Right ventricle myocardium inferior (tissue), 1 donor: ENCODE results near the gene SVIL. TPM values are rescaled to one million over a fixed set of nuclear protein-coding genes. Genes with fewer than 3 reads are reported as not detected.

Source experiments
- ATAC-seq: fragments of 200-7000 bp; cut with Tn5 transposase; one replicate; pipeline ENCODE4 v1.9.1; 2020; ENCODE audit warnings: mild to moderate bottlenecking, moderate library complexity
- DNase-seq: peaks from one replicate; pipeline ENCODE4 v3.0.0; 2021; ENCODE audit errors: missing footprints
- intact Hi-C: fragments of 100-400 bp; cut with DNase I; formaldehyde crosslinking; loops from one replicate; pipeline ENCODE4 v1.11.0; 2022
- total RNA-seq: library from RNA; stranded (reverse); fragmentation: NEBNext Ultra II Directional; extraction: Animal tissue kit (Norgen Biotek cat#: 25700); gene quantifications from one replicate; pipeline ENCODE4 v1.2.1, GENCODE V29; 2021
- donor health status: DM: no; HTN: yes; CAD: no; lungs with severe emphysema.

The SVIL gene
- total RNA-seq, 1 donor from 2014 or later: 327 TPM

DNA sequence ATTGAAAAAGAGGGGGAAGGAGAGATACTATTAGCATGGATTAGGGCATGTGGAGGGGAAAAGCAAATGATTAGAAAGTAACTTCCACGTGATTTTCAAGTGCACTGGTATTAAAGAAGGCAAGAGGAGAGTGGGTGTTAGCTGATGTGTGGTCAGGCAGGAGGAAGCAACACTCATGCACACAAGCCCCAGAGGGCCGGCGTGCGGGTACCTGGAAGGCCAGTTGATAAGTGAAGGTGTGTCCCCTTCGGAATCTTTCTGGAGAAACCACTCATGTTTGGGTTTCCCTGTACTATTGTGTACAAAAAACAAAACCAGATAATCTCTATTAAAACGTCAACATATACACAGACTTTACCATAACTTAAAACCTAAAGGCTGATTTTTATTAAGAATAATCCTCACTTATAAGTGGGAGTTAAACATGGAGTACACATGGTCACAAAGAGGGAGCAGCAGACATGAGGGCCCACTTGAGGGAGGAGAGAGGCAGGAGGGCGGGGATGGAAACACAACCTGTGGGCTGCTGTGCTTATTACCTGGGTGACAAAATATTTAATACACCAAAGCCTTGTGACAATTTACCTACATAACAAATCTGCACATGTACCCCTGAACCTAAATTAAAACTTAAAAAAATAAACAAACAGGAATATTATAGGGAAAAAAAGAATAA, 98.9 kb downstream of the SVIL start:
- ATAC-seq (peak; percentile 25), DNase-seq (no peak)
- intact Hi-C loops: loop anchor here (5.0 to 10.0 kb wide), 2 partner anchors 201 to 319 kb away; no protein-coding TSS in a partner anchor

DNA sequence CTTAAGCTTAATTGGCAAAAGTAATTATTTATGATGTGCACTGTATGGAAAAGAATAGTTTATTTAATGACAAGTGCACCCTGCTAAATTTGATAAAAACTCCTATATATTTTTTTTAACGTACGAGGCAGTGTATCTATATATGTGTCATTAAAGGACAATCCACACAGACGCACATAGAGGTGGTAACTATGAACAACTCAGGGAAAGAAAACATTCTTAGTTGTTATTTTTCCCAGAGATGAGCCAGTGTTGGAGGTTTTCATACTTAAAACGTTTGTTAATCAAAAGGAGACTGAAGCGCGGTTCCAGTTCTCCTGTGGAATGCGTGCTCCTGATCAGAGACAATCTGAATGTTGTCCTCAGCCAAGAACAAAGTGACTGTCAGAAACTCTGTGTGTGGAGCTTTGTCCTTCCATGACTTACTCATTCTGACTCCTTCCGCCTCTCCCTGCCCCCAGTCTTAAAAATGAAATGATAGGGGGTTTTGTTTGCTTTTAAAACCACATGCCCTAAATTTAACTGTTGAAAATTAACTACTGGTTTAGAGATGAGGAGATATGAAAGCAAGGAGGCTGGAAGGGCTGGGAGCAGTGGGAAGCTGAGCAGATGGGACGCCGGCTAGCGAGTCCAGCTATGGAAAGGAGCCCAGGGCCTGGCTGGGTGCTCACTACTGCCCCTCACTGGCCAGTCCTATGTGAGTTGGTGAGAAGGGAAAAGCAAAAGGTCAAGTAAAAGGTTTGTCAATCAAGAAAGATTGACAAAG, 99.6 kb downstream of the SVIL start:
- intact Hi-C loops: loop anchor here (5.0 to 10.0 kb wide), 2 partner anchors 202 to 320 kb away; no protein-coding TSS in a partner anchor
- ATAC-seq (peak; percentile 77), DNase-seq (no peak)

DNA sequence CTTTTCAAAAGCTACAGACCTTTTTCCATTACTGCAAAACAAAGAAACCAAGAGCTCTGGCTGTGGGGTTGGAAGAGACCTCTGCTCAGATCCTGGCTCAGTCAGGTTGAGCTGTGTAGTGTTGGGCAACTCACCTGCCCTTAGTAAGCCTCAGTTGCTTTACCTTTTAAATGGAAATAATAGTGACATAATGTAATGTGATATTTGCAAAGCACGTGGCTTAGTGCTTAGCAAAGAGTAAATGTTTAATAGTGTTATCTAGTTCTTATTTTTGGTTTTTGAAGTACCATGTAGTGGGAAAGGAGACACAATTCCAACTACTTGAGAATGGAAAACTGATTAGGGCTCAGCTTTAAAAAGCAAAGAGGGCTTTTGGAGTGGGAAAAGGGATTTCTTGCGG, 100.2 kb downstream of the SVIL start:
- no peak for DNase-seq
- intact Hi-C loops: loop anchor here (10.0 kb wide), 1 partner anchor 320 kb away; no protein-coding TSS in a partner anchor
- ATAC-seq: peak; percentile 26

DNA sequence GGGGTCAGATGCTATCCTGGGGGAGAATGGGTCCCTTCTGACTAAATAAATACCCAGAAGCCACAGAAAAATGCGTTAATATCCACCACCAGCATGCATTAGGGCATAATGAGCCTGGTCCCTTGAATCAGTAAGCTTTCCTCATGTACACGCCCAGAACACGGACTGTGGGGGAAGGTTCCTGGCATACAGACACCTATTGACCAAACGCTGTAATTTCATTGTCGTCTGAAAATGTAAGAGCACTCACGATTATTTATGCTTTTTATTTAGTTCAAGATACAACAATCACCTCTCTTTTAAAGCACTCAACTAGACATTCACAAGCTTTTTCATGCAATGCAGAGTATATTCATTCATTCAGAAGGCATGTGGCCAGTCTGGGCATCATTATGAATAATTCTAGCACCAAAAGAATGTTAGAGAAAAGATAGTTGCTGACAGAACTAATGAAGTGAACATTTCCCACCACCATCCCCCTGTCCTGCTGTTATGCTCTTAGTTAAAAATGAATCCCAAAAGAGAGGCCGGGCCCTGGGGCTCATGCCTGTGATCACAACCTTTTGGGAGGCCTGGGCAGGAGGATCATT, 101.0 kb downstream of the SVIL start:
- no peak for DNase-seq
- ATAC-seq: no peak
- intact Hi-C loops: loop anchor here (10.0 kb wide), 1 partner anchor 321 kb away; no protein-coding TSS in a partner anchor

DNA sequence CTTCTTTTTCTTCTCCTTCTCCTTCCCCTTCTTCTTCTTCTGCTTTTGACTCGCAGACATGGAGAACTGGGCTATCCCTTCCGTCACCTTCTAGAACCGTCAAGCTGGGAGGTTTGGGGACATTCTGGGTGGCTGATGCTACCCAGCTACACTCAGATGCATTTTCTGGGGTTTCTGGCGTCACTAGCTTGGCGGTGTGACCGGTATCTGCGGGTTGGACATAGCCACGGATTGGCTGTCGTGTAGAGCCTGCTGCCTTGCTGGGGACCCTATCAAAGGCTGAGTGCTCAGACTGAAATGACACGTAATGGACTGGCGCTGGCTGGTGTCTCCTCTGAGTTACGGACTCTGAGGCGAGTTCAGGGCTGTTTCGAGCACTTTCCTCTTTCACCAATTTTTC, 101.7 kb downstream of the SVIL start:
- no peak for ATAC-seq
- intact Hi-C loops: loop anchor here (10.0 kb wide), 1 partner anchor 322 kb away; no protein-coding TSS in a partner anchor
- DNase-seq: no peak

DNA sequence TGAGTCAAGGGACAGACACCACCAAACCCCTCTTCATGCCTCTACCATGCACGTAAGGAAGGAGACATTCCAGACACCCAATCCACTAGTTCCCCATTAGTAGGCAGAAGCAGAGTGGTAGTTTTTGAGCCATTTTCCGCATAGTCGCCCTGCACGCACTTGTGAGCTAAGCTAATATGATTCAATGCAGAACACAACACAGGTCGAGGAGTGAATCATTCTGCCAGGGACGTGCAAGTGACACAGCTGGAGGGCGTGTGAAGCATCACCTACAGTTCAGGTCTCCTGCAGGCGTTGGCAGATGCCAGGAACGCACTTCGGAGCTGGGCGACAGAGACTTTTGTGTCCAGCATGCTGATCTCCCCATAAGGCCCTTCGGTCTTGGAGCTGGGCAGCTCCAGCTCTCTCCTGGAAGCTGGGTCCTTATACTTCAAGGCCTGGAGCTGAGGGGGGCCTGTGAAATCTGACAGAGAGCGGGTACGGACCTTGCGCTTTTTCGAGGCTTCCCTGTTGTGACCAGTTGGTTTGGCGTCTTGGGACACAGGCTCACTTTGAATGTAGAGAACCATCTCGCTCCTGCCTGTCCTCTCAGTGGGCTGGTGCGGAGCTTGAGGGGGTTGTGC, 102.4 kb downstream of the SVIL start:
- DNase-seq: no peak
- intact Hi-C loops: loop anchor here (10.0 kb wide), 1 partner anchor 322 kb away; no protein-coding TSS in a partner anchor
- no peak for ATAC-seq

DNA sequence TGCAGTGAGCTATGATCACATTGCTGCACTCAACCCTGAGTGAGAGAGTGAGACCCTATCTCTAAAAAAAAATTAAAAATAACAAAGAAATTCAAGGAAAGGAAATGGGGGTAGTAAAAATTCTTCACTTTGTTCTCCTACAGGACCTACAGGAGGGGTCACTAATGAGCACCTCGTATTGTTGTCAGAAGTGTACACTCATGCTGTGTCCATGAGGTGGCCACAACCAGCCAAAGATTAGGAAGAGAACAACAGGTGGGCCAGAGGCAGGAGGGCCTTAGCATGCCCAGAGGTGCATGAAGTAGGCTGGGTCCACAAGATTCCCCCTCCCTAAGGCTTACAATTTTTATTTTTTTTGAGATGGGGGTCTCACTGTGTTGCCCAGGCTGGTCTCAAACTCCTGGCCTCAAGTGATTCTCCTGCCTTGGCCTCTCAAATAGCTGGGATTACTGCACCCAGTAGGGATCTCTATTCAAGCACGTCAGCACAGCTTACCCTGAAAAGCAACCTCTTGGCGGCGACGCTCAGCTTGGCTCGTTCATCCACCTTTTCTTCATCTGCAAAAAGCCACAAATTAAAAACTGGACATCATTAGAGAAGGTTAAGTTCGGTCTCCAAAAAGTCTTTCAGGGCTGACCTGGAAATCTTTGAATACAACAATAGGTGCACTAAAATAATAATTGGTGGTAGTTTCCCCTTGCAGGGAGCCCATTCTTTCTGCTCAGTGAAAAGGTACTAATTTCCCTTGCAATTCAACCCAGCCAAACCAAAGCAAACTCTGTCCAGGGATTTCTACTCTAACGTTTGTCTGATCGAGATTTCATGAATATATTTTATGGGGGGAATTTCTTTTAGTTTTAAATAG, 104.4 kb downstream of the SVIL start:
- intact Hi-C loops: loop anchor here (10.0 kb wide), 1 partner anchor 324 kb away; no protein-coding TSS in a partner anchor
- ATAC-seq: no peak
- DNase-seq: no peak

DNA sequence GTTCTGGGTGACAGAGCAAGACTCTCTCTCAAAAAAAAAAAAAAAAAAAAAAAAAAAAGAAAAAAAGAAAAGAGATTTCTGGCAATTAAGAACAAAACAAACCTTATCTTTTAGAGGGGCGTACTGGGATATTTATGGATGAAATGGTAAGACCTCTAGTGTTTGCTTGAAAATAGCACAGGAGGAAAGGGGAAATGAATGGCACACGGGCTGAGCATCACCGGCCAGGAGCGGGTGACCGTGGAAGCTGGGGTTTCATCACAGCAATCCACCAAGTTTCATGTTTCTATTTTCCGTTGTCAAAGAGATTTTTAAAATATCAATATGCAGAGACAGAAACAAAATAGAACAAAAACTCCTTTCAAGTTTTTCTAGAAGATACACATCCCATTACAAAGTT, 105.6 kb downstream of the SVIL start:
- DNase-seq (no peak), ATAC-seq (no peak)
- intact Hi-C loops: no loop called here

DNA sequence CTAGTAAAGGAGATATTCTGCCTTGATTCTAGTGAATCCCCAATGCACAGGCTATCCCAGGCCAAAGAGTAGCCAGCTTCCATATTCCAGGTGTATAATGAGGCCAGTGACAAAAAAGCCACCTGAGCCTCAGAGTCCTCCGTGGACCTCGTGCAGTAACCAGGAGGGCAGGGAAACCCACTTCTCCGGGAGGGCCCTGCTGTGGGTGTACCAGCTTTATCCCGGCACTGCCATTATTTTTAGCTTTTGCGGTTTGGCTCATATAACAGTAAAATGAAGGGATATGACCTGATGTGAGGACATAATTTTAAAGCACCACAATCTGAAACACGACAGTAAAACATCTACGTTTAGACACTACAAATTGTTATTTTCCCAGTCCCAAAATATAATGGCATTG, 109.0 kb downstream of the SVIL start:
- no peak for DNase-seq
- no peak for ATAC-seq
- intact Hi-C loops: no loop called here

DNA sequence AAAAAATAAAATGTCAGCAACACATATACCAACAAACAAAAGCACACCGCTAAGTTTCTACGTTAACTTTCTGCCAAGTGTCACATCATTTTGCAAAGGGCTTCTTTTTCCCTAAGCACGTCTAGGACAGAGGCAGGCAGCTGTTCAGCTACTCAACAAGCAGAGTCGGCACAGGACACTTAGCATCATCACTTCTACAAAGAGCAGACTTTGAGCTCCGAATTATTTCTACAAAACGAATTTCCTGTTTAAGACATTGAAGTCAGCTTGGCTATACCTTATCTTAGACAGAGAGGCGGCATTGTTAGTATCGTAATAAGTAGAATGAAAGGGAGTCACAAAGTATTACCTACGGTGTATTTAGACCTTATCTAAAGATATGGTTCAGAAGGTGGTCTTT, 110.1 kb downstream of the SVIL start:
- ATAC-seq (no peak), DNase-seq (no peak)
- intact Hi-C loops: no loop called here

DNA sequence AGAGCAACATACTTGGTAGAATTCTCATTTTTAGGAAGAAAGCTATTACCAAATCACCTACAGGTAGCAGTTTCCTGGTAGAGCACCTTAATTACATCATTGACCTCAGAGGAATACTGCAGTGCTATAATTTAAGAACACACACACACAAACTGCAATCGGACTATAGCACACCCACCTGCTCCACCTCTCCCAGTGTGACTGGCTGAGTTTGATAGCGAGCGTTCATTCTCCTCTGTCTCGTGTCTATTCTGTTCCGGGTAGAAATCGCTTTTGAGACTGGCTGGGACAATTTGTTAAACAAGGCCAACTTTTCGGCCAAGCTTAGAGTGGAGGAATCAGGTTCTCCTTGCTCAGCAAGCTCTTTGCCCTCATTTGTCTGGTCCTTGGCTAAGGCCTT, 110.5 kb downstream of the SVIL start:
- intact Hi-C loops: no loop called here
- no peak for DNase-seq
- ATAC-seq: no peak

DNA sequence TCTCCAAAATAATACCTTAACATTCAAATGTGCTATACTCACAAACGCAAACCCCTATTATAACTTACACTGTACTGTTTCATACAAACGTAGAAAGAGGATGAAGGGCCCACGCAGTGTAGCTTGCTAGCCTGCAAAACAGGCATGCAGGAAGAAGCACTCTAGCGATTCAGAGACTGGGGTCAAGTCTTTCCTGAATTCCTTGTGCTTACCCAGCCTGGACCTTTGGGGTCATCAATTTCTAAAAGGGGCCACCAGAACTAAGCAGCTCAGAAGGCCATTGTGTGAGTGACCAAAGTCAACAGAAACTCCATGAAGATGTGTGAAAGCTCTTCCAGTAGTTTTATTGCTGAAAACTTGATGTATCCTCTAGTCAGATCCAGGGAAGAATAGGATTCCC, 111.9 kb downstream of the SVIL start:
- DNase-seq: no peak
- intact Hi-C loops: no loop called here

DNA sequence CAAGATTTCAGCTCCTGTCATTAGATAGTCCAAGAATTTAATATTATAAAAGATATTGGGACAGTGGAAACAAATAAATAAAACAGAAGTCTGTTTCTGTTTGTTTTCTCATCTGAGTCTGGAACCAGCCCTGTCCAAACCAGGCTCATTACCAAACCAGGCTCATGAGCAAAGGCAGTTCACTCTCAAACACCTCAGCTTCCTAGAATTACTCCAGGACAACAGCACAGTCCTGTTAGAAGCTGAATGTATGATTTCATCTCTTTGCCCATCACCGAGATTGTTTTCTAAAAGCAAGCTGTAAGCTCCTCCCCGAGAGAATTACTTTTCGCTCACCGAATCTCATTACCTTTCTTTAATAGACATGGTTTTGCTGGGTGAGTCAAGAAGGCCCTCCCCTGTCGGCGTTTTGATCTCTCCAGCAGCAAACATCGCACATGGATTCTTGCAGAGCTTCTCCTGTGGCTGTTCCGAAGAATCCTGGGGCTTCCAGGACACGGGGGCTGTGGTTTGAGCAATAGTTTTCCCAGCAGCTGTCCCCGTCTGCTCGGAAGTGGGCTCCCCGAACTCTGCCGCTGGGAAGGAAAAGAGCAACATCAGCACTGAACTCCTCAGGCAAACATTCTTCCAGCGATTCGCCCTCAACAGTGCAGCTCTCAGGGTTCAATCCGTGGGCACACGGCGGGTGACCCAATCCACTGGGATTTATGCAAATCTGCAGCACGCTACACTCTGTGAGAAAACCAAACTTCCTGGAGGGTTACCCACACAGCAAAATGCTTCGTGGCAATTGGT, 112.5 kb downstream of the SVIL start:
- ATAC-seq (no peak), DNase-seq (no peak)
- intact Hi-C loops: no loop called here

More for the DNA sequence above, 111.9 kb downstream of the SVIL start:
- ATAC-seq: no peak

DNA sequence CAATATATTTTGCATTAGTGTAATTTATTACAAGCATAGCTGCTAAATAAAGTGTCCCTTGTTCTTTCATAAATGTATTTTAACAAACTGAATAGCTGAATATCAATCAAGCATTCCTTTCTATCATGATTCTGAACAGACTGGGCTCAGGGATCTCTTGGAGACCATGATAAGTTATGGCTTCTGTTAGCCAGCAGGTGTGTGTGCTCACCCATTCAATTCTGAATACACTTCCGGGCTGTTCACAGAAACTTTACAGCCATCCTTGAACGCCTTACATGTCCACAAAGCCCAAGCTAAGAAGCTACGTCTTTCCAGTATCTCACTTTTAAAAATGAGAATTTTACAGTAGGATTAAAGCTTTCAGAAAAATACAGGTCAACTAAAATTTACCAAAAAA, 115.1 kb downstream of the SVIL start:
- ATAC-seq: no peak
- intact Hi-C loops: loop anchor here (5.0 kb wide), 2 partner anchors 73 to 113 kb away; partner anchors contain the start of gene SVIL
- DNase-seq: no peak

DNA sequence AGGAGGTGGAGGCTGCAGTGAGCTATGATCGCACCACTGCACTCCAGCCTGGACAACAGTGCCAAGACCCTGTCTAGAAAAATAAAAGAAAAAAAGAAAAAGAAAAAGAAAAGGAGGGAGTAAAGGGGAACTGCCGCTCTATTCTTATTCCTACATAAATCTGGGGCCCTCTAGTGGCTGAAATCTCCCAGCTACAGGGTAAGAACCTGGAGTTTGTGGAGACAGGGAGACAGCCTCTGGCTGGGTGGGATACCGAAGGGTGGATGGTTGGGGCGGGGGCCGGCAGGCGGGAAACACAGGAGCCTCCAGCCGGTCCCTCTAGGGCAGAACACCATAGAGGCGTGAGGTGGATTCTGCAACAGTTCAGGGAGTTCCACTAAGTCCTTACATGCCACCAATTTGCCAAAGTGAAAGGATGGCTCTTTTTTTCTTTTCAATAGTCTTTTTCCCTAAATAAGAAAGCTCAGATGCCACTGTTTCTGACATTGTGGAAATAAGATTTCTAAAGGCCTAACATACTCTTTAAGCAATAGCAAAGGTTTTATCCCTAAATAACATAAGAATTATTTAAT, 117.3 kb downstream of the SVIL start:
- DNase-seq: no peak
- intact Hi-C loops: loop anchor here (5.0 kb wide), 2 partner anchors 75 to 115 kb away; partner anchors contain the start of gene SVIL
- peak; percentile 41 for ATAC-seq

DNA sequence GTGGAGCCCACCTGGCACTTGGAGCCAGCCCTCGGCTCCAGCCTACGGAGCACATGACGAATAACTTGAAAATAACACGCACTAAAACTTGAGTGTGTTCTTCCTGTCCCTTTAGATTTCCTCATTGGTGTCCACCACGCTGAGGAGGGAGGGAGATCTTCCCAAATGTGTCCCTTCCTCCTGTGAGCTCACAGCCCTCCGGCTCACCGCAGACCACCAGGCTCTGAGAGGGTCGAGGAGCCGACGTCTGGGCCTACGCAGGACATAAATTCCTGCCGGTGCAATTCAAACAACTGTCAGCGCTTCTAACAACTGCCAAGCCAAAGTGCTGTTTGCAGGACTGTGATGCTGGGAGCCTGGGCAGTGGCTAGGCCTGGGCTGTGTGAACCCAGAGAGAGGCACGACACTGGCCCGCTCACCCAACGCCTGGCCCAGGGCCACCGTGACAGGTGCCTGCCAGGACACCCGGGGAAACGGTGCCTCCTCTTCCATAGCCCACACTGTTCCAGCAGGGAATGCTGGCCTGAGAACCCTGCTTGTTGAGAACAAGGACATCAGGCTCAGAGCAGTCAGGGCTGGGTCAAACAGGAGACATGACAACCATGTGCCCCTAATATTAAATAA, 118.3 kb downstream of the SVIL start:
- ATAC-seq (peak; percentile 95), DNase-seq (peak; percentile 83)
- intact Hi-C loops: loop anchor here (5.0 kb wide), 2 partner anchors 76 to 116 kb away; partner anchors contain the start of gene SVIL
